Neural cell (in vitro differentiated cells): ENCODE measurements around the gene INVS. TPM values are rescaled to one million over a fixed set of nuclear protein-coding genes. Genes with fewer than 3 reads are reported as not detected.

ENCODE experiments used
- H2AFZ ChIP-seq: fragments of 200-600, 300-800 bp; sonication (generic), shearing (Covaris generic); 2 replicates; pipeline ENCODE4 v1.6.0; 2014; ENCODE audit warnings: low read depth, mild to moderate bottlenecking, antibody characterized with exemption, low read length, moderate library complexity
- H3F3A ChIP-seq: fragments of 200-600 bp; shearing (Covaris generic); 2 replicates; pipeline ENCODE4 v1.6.1; 2016; ENCODE audit warnings: mild to moderate bottlenecking, moderate library complexity, mixed read lengths, antibody characterized with exemption, low read length; ENCODE audit not compliant: insufficient read depth, poor library complexity, severe bottlenecking
- H3K27ac ChIP-seq: fragments of 200-600, 300-800 bp; sonication (generic), shearing (Covaris generic); 2 replicates; pipeline ENCODE4 v1.5.1; 2014; ENCODE audit warnings: mild to moderate bottlenecking, low read length, moderate library complexity
- H3K27me3 ChIP-seq: fragments of 300-800, 200-600 bp; sonication (generic), shearing (Covaris generic); 2 replicates; pipeline ENCODE4 v1.6.0; 2014; ENCODE audit warnings: mild to moderate bottlenecking, low read depth, low read length, moderate library complexity; ENCODE audit not compliant: insufficient read depth
- H3K36me3 ChIP-seq: fragments of 300-800, 200-600 bp; sonication (generic), shearing (Covaris generic); 2 replicates; pipeline ENCODE4 v1.5.1; 2014; ENCODE audit warnings: mild to moderate bottlenecking, antibody characterized with exemption, low read length, moderate library complexity; ENCODE audit not compliant: insufficient read depth
- H3K4me2 ChIP-seq: fragments of 300-800, 200-600 bp; sonication (generic), shearing (Covaris generic); 2 replicates; pipeline ENCODE4 v1.6.0; 2014; ENCODE audit warnings: mild to moderate bottlenecking, low read length
- H3K4me3 ChIP-seq: fragments of 300-800, 200-600 bp; sonication (generic), shearing (Covaris generic); 2 replicates; pipeline ENCODE4 v1.5.1; 2014; ENCODE audit warnings: mild to moderate bottlenecking, low read length, moderate library complexity
- H3K79me2 ChIP-seq: fragments of 200-600 bp; shearing (Covaris generic); replicated peaks from 2 replicates; pipeline ENCODE4 v1.6.0; 2014; ENCODE audit warnings: mild to moderate bottlenecking, low read length, moderate library complexity; ENCODE audit not compliant: insufficient read depth
- H3K9ac ChIP-seq: fragments of 300-800, 200-600 bp; sonication (generic), shearing (Covaris generic); 2 replicates; pipeline ENCODE4 v1.6.1; 2016; ENCODE audit warnings: mild to moderate bottlenecking, low read length, mixed read lengths
- H3K9me2 ChIP-seq: fragments of 200-600 bp; shearing (Covaris generic); 2 replicates; pipeline ENCODE4 v1.6.1; 2016; ENCODE audit warnings: mild to moderate bottlenecking, low read length, mixed read lengths; ENCODE audit not compliant: insufficient read depth
- H3K9me3 ChIP-seq: fragments of 200-600, 300-800 bp; sonication (generic), shearing (Covaris generic); 2 replicates; pipeline ENCODE4 v1.6.1; 2016; ENCODE audit warnings: mild to moderate bottlenecking, mixed run types, low read length, moderate library complexity, mixed read lengths
- H4K20me1 ChIP-seq: fragments of 200-600 bp; shearing (Covaris generic); 2 replicates; pipeline ENCODE4 v1.6.1; 2016; ENCODE audit warnings: mild to moderate bottlenecking, mixed run types; ENCODE audit not compliant: insufficient read depth
- CTCF ChIP-seq: fragments of 450-650 bp; IDR thresholded peaks from 2 replicates; pipeline ENCODE4 v1.5.1; 2014; ENCODE audit warnings: antibody characterized with exemption, mild to moderate bottlenecking, moderate library complexity; ENCODE audit not compliant: poor library complexity, severe bottlenecking
- EP300 ChIP-seq: fragments of 450-650 bp; conservative IDR thresholded peaks from 2 replicates; pipeline ENCODE4 v1.6.1; 2014; ENCODE audit warnings: antibody characterized with exemption, mild to moderate bottlenecking, moderate library complexity; ENCODE audit not compliant: poor library complexity, severe bottlenecking
- EZH2 ChIP-seq: fragments of 200-600, 300-800 bp; shearing (Covaris generic), sonication (generic); IDR thresholded peaks from 2 replicates; pipeline ENCODE4 v1.6.1; 2014; ENCODE audit warnings: antibody characterized with exemption, low read length, borderline replicate concordance, mild to moderate bottlenecking; ENCODE audit not compliant: insufficient read depth, poor library complexity, severe bottlenecking
- MXI1 ChIP-seq: fragments of 450-650 bp; conservative IDR thresholded peaks from 2 replicates; pipeline ENCODE4 v1.6.1; 2014; ENCODE audit warnings: antibody characterized with exemption, mild to moderate bottlenecking; ENCODE audit not compliant: poor library complexity, severe bottlenecking
- POLR2AphosphoS5 ChIP-seq: IDR thresholded peaks from 2 replicates; pipeline ENCODE4 v1.6.1; 2012
- RAD21 ChIP-seq: fragments of 450-650 bp; conservative IDR thresholded peaks from 2 replicates; pipeline ENCODE4 v1.6.1; 2014; ENCODE audit warnings: antibody characterized with exemption, mild to moderate bottlenecking, moderate library complexity
- REST ChIP-seq: IDR thresholded peaks from 2 replicates; pipeline ENCODE4 v1.6.1; 2012; ENCODE audit warnings: borderline replicate concordance
- SMC3 ChIP-seq: fragments of 450-650 bp; conservative IDR thresholded peaks from 2 replicates; pipeline ENCODE4 v1.6.1; 2014; ENCODE audit warnings: antibody characterized with exemption, mild to moderate bottlenecking, moderate library complexity; ENCODE audit not compliant: poor library complexity
- TAF1 ChIP-seq: IDR thresholded peaks from 2 replicates; pipeline ENCODE4 v1.6.1; 2012; ENCODE audit warnings: low read depth
- polyA plus RNA-seq: library from polyadenylated mRNA; depleted of rRNA; stranded (reverse); fragments of >200 nt; gene quantifications from 2 replicates; pipeline ENCODE4 v1.2.3, GENCODE V29; 2014

The INVS gene
- polyA plus RNA-seq, 1 donor from 2014 or later: 11.3 TPM

- H3K9me3 ChIP-seq: no peaks in the 10 kb centered on the region
- H3F3A ChIP-seq: no peaks in the 10 kb centered on the region
- no peaks in the 10 kb centered on the region for H4K20me1 ChIP-seq
- no peak overlapping the region for H3K4me2 ChIP-seq
- H3K4me3 ChIP-seq: no peak overlapping the region
- H3K27ac ChIP-seq: no peak overlapping the region
- TF ChIP-seq RAD21 (no peak), POLR2AphosphoS5 (no peak), REST (no peak), TAF1 (no peak), SMC3 (no peak), EZH2 (no peak), MXI1 (no peak), EP300 (no peak), CTCF (no peak)
- H3K9me2 ChIP-seq: no peaks in the 10 kb centered on the region
- H3K79me2 ChIP-seq: no peaks in the 10 kb centered on the region
- H3K9ac ChIP-seq: no peak overlapping the region
- H2AFZ ChIP-seq: no peak overlapping the region
- H3K36me3 ChIP-seq: no peaks in the 10 kb centered on the region
- no peaks in the 10 kb centered on the region for H3K27me3 ChIP-seq
Measured at GRCh38 chr9:100125236-100125635, 26.2 kb downstream of the INVS start.

- Histone ChIP-seq H3K79me2 (no peaks in the 10 kb centered on the region), H3K27ac (no peak overlapping the region), H3K9me2 (no peaks in the 10 kb centered on the region), H4K20me1 (no peaks in the 10 kb centered on the region), H3K4me3 (no peak overlapping the region), H3K27me3 (no peaks in the 10 kb centered on the region), H2AFZ (no peak overlapping the region), H3F3A (no peaks in the 10 kb centered on the region), H3K9me3 (no peaks in the 10 kb centered on the region), H3K9ac (no peak overlapping the region), H3K4me2 (no peak overlapping the region), H3K36me3 (no peaks in the 10 kb centered on the region)
- TF ChIP-seq CTCF (no peak), TAF1 (no peak), EP300 (no peak), MXI1 (no peak), SMC3 (no peak), REST (no peak), RAD21 (no peak), POLR2AphosphoS5 (no peak), EZH2 (no peak)
Measured at GRCh38 chr9:100125910-100126309, 26.9 kb downstream of the INVS start.
